ENCODE measurements around the gene DAPK1.

GRCh38 chr9:87521834-87522233 is 24.2 kb downstream of the DAPK1 start:
- no peak for TF ChIP-seq CTCF (IDR thresholded peaks at IDR 0.05)
- no peak for TF ChIP-seq POLR2A (IDR thresholded peaks at IDR 0.05)
- no peak for TF ChIP-seq POLR2AphosphoS5 (IDR thresholded peaks at IDR 0.05)

Data from transverse colon (tissue), 4 donors.